ENCODE results near the gene ONECUT2. TPM values are rescaled to one million over a fixed set of nuclear protein-coding genes. Genes with fewer than 3 reads are reported as not detected.

The ONECUT2 gene
- total and polyA plus RNA-seq, 9 of the 15 experiments (the other 6 are each of a cell fraction or from before 2014, with no cell fraction given): 0.27 to 2.5 (median 0.83) TPM

DNA sequence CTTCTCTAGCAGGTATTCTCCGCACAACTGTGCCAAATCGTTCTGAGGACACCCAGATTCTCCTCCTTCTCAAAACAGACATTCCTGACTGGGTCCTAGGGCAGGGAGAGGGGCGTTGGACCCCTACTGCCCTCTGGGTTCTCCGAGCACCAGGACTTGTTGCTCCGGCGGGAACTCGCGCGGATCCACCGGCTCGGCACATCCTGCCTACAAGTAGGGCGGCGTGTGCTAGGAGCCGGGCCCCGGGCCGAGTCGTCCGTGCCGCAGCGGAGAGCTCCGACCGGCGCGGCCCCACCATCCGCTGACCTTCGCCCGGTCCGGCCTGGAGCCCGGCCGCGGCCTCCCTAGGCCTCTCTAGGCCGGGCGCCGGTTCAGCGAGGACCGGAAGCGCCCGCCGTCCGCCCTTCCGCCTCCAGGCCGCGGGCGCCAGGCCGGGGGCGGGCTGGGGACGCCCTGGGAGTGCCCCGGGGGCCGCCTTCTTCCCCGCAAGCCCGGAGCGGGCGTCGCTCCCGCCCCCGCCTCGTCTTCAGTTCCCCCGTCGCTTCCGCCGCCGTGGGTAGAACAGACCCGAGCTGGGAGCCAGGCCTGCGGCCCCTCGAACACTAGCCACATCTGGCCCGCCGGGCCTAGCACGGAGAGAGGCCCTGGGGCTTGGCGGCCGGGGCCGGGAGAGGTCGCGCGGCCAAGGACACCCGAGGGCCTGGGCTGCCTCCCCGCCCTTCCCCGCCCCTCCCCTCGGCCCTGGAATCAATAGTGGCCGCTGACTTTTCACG, 7.6 kb upstream of the ONECUT2 start:
- Histone ChIP-seq H3K4me2 (ENCODE audit: insufficient read depth, low read length) (no peak overlapping the region), H3K9ac (ENCODE audit: insufficient read depth in 1 of 2, low read depth in 2 of 2, low read length in 2 of 2) (no peak overlapping the region), H4K20me1 (replicated peaks; ENCODE audit: control insufficient read depth, insufficient read depth, low read length) (no peaks in the 10 kb centered on the region), H3K9me3 (replicated peaks; ENCODE audit: control insufficient read depth, insufficient read depth, low read depth, low read length) (no peaks in the 10 kb centered on the region), H3K27me3 (ENCODE audit: control insufficient read depth in 2 of 2, insufficient read depth in 2 of 2, low read length in 2 of 2) (peaks cover 6 to 30% of the 10 kb centered on the region in 2 experiments; a peak in 3 of 5 replicates), H3K9me1 (ENCODE audit: control insufficient read depth, insufficient read depth, low read length) (no peaks in the 10 kb centered on the region), H3K27ac (ENCODE audit: extremely low read depth, low read depth, low read length) (no peak overlapping the region), H3K79me2 (ENCODE audit: control insufficient read depth, insufficient read depth, low read length) (no peaks in the 10 kb centered on the region), H3K4me3 (no peak overlapping the region), H2AFZ (ENCODE audit: low read depth, low read length) (no peak overlapping the region), H3K36me3 (ENCODE audit: control insufficient read depth, insufficient read depth, low read length) (no peaks in the 10 kb centered on the region), H3K4me1 (replicated peaks in 1 of 2; ENCODE audit: control insufficient read depth in 2 of 2, insufficient read depth in 2 of 2, low read length in 2 of 2) (peaks cover 2 to 3% of the 10 kb centered on the region in 2 experiments; a peak in 3 of 5 replicates)
- FAIRE-seq (no peak), DNase-seq (ENCODE audit: extremely low read depth in 1 of 4, low spot score in 3 of 4) (no peak), ATAC-seq (no peak)
- BruUV-seq (replicated peaks): no TSS peak
- WGBS (ENCODE audit: insufficient coverage, low coverage, missing lambda C conversion rate): 32% methylated on average over 10 of the region's 80 CpGs
- in situ Hi-C loops (cut with MboI): no loop called here
- ChIA-PET POLR2A (no interaction called here), CTCF (ENCODE audit: low intra/inter-chr PET ratio) (no interaction called here)
- intact Hi-C loops (cut with micrococcal nuclease): no loop called here
- TF ChIP-seq, protein P1, sequence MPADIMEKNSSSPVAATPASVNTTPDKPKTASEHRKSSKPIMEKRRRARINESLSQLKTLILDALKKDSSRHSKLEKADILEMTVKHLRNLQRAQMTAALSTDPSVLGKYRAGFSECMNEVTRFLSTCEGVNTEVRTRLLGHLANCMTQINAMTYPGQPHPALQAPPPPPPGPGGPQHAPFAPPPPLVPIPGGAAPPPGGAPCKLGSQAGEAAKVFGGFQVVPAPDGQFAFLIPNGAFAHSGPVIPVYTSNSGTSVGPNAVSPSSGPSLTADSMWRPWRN (IDR thresholded peaks at IDR 0.05; ENCODE audit: low read depth): no peak
- TF ChIP-seq CHD2 (IDR thresholded peaks at IDR 0.05; ENCODE audit: low read depth, low read length): no peak
- no peak for TF ChIP-seq SAP30 (IDR thresholded peaks at IDR 0.05; ENCODE audit: borderline replicate concordance, insufficient read depth, low read depth, low read length, poor library complexity, severe bottlenecking)
- TF ChIP-seq THRAP3 (IDR thresholded peaks at IDR 0.05; ENCODE audit: borderline replicate concordance): no peak
- TF ChIP-seq SOX6 (IDR thresholded peaks at IDR 0.05): no peak
- TF ChIP-seq PHF21A (IDR thresholded peaks at IDR 0.05; ENCODE audit: borderline replicate concordance, low read depth): no peak
- no peak for TF ChIP-seq ARID2 (IDR thresholded peaks at IDR 0.05)
- TF ChIP-seq HNRNPUL1 (IDR thresholded peaks at IDR 0.05; ENCODE audit: low read length): no peak
